Measurements from ENCODE around the gene AMBP. TPM values are rescaled to one million over a fixed set of nuclear protein-coding genes. Genes with fewer than 3 reads are reported as not detected.

Gene AMBP
- total and polyA plus RNA-seq, 2 donors (not counting 1 experiment from before 2014, with no cell fraction given), result not detected

GRCh38 chr9:114126247-114127060 lies 48.4 kb upstream of the AMBP start:
- no peak overlapping the region for H3K4me2 ChIP-seq (replicated peaks; ENCODE audit: low read depth, low read length, poor library complexity, severe bottlenecking)
- DNase-seq, result no peak
- H3K4me1 ChIP-seq (ENCODE audit: control insufficient read depth in 2 of 2, insufficient read depth in 2 of 2, low read length in 2 of 2), result no peaks in the 10 kb centered on the region
- H3K27ac Mint-ChIP-seq, result no peak overlapping the region
- 71% methylated on average over 11 of the region's 13 CpGs for WGBS (ENCODE audit: insufficient coverage)
- intact Hi-C loops (cut with micrococcal nuclease), result no loop called here
- H4K20me1 ChIP-seq (ENCODE audit: control insufficient read depth, insufficient read depth, low read length, poor library complexity, severe bottlenecking), result no peaks in the 10 kb centered on the region
- H3K4me3 ChIP-seq (ENCODE audit: control extremely low read depth in 1 of 5, extremely low read depth in 1 of 5, insufficient read depth in 1 of 5, low read depth in 2 of 5, low read length in 4 of 5), result no peak overlapping the region
- H3K9ac ChIP-seq (ENCODE audit: low read length), result no peak overlapping the region
- H2AFZ ChIP-seq (ENCODE audit: insufficient read depth, low read depth, low read length, poor library complexity, severe bottlenecking), result no peak overlapping the region
- ChIA-PET POLR2A (no interaction called here), CTCF (no interaction called here)
- no peak overlapping the region for H3K4me3 Mint-ChIP-seq
- ATAC-seq (ENCODE audit: low read depth), result no peak
- H3K9me3 ChIP-seq (ENCODE audit: control extremely low read depth in 1 of 3, control insufficient read depth in 2 of 3, insufficient read depth in 1 of 3, low read length in 2 of 3), result peaks cover 1 to 17% (median 7%) of the 10 kb centered on the region in 3 donors
- TF ChIP-seq CTCF (IDR thresholded peaks at IDR 0.05), result no peak
- no peak for TF ChIP-seq EZH2 (IDR thresholded peaks at IDR 0.05; ENCODE audit: borderline replicate concordance, insufficient read depth, low read depth, low read length, poor library complexity, severe bottlenecking)
- H3K79me2 ChIP-seq (ENCODE audit: control insufficient read depth, insufficient read depth, low read length), result no peaks in the 10 kb centered on the region
- no peaks in the 10 kb centered on the region for H3K4me1 Mint-ChIP-seq
- H3K36me3 ChIP-seq (replicated peaks in 1 of 2; ENCODE audit: control extremely low read depth in 1 of 2, control insufficient read depth in 1 of 2, extremely low read depth in 1 of 2, insufficient read depth in 2 of 2, low read length in 1 of 2), result no peaks in the 10 kb centered on the region
- H3K27ac ChIP-seq (ENCODE audit: low read length in 2 of 2), result no peak overlapping the region
- H3K27me3 Mint-ChIP-seq, result peaks cover 25% of the 10 kb centered on the region
- peaks cover 0 to 4% (median 0%) of the 10 kb centered on the region in 4 experiments for H3K27me3 ChIP-seq (replicated peaks in 1 of 4; ENCODE audit: control extremely low read depth in 1 of 4, control insufficient read depth in 3 of 4, insufficient read depth in 4 of 4, low read length in 3 of 4)
- H3K9me3 Mint-ChIP-seq (ENCODE audit: insufficient read depth), result peaks cover 8% of the 10 kb centered on the region

- Histone ChIP-seq H3K4me3 (ENCODE audit: control extremely low read depth in 1 of 5, extremely low read depth in 1 of 5, insufficient read depth in 1 of 5, low read depth in 2 of 5, low read length in 4 of 5) (no peak overlapping the region), H2AFZ (ENCODE audit: insufficient read depth, low read depth, low read length, poor library complexity, severe bottlenecking) (no peak overlapping the region), H3K9me3 (ENCODE audit: control extremely low read depth in 1 of 3, control insufficient read depth in 2 of 3, insufficient read depth in 1 of 3, low read length in 2 of 3) (peaks cover 1 to 17% (median 7%) of the 10 kb centered on the region in 3 donors), H3K36me3 (replicated peaks in 1 of 2; ENCODE audit: control extremely low read depth in 1 of 2, control insufficient read depth in 1 of 2, extremely low read depth in 1 of 2, insufficient read depth in 2 of 2, low read length in 1 of 2) (no peaks in the 10 kb centered on the region), H4K20me1 (ENCODE audit: control insufficient read depth, insufficient read depth, low read length, poor library complexity, severe bottlenecking) (no peaks in the 10 kb centered on the region), H3K27ac (ENCODE audit: low read length in 2 of 2) (no peak overlapping the region), H3K4me2 (replicated peaks; ENCODE audit: low read depth, low read length, poor library complexity, severe bottlenecking) (no peak overlapping the region), H3K27me3 (replicated peaks in 1 of 4; ENCODE audit: control extremely low read depth in 1 of 4, control insufficient read depth in 3 of 4, insufficient read depth in 4 of 4, low read length in 3 of 4) (peaks cover 0 to 4% (median 0%) of the 10 kb centered on the region in 4 experiments), H3K79me2 (ENCODE audit: control insufficient read depth, insufficient read depth, low read length) (no peaks in the 10 kb centered on the region), H3K9ac (ENCODE audit: low read length) (no peak overlapping the region), H3K4me1 (ENCODE audit: control insufficient read depth in 2 of 2, insufficient read depth in 2 of 2, low read length in 2 of 2) (no peaks in the 10 kb centered on the region)
- no peak overlapping the region for H3K27ac Mint-ChIP-seq
- no peaks in the 10 kb centered on the region for H3K4me1 Mint-ChIP-seq
- intact Hi-C loops (cut with micrococcal nuclease), result no loop called here
- no peak for TF ChIP-seq EZH2 (IDR thresholded peaks at IDR 0.05; ENCODE audit: borderline replicate concordance, insufficient read depth, low read depth, low read length, poor library complexity, severe bottlenecking)
- no peak for TF ChIP-seq CTCF (IDR thresholded peaks at IDR 0.05)
- H3K4me3 Mint-ChIP-seq, result no peak overlapping the region
- ChIA-PET CTCF (no interaction called here), POLR2A (no interaction called here)
- WGBS (ENCODE audit: insufficient coverage), result 92% methylated on average over 9 of the region's 10 CpGs
- H3K27me3 Mint-ChIP-seq, result peaks cover 22% of the 10 kb centered on the region
- DNase-seq, result no peak
- peaks cover 8% of the 10 kb centered on the region for H3K9me3 Mint-ChIP-seq (ENCODE audit: insufficient read depth)
- ATAC-seq (ENCODE audit: low read depth), result no peak
These were observed 47.4 kb upstream of the AMBP start for GRCh38 chr9:114125476-114126013.
